HEK293T (cell line): ENCODE data around the gene DDI2.
"Not testable (repeated sequence)": the region's sequence is repeated elsewhere in the genome, so short reads cannot be mapped to it uniquely, and the experiment has no call there.

Experiments
- CTCF ChIA-PET: fragments of 350-600 bp; formaldehyde crosslinking; extraction: SDS; loops from one replicate; lab custom pipeline; 2021; ENCODE audit warnings: antibody characterized with exemption, inconsistent platforms; lab: Yijun Ruan, JAX
- POLR2A ChIA-PET: fragments of 350-600 bp; formaldehyde crosslinking; extraction: SDS; loops from one replicate; lab custom pipeline; 2020; ENCODE audit warnings: antibody characterized with exemption, inconsistent platforms; lab: Yijun Ruan, JAX
- DNase-seq: peaks from one replicate; pipeline ENCODE4 v3.0.0; 2012; ENCODE audit warnings: mixed read lengths; ENCODE audit errors: extremely low spot score
- ARNT ChIP-seq: fragments of 450-650 bp; IDR thresholded peaks from 2 replicates; pipeline ENCODE4 v1.6.1; 2017; ENCODE audit warnings: mild to moderate bottlenecking
- BHLHE40 ChIP-seq: fragments of 450-650 bp; IDR thresholded peaks from 2 replicates; pipeline ENCODE4 v1.6.1; 2016; ENCODE audit warnings: mild to moderate bottlenecking, moderate library complexity, borderline replicate concordance
- CTBP1 ChIP-seq: fragments of 450-650 bp; IDR thresholded peaks from 2 replicates; pipeline ENCODE4 v1.6.1; 2016; ENCODE audit warnings: borderline replicate concordance
- ELF4 ChIP-seq: fragments of 450-650 bp; IDR thresholded peaks from 2 replicates; pipeline ENCODE4 v1.6.1; 2017; ENCODE audit warnings: antibody characterized with exemption
- FOXA1 ChIP-seq: fragments of 450-650 bp; IDR thresholded peaks from 2 replicates; pipeline ENCODE4 v1.6.1; 2016; ENCODE audit warnings: mild to moderate bottlenecking
- FOXK2 ChIP-seq: fragments of 450-650 bp; IDR thresholded peaks from 2 replicates; pipeline ENCODE4 v1.6.1; 2016; ENCODE audit warnings: mild to moderate bottlenecking
- FOXM1 ChIP-seq: fragments of 450-650 bp; IDR thresholded peaks from 2 replicates; pipeline ENCODE4 v1.6.1; 2017; ENCODE audit warnings: mild to moderate bottlenecking, borderline replicate concordance
- HDGF ChIP-seq: fragments of 450-650 bp; IDR thresholded peaks from 2 replicates; pipeline ENCODE4 v1.6.1; 2017; ENCODE audit warnings: antibody characterized with exemption, borderline replicate concordance
- L3MBTL2 ChIP-seq: fragments of 450-650 bp; conservative IDR thresholded peaks from 2 replicates; pipeline ENCODE4 v1.6.1; 2016; ENCODE audit warnings: mild to moderate bottlenecking
- LEF1 ChIP-seq: fragments of 450-650 bp; IDR thresholded peaks from 2 replicates; pipeline ENCODE4 v1.6.1; 2017; ENCODE audit warnings: mild to moderate bottlenecking, borderline replicate concordance
- NFRKB ChIP-seq: fragments of 450-650 bp; IDR thresholded peaks from 2 replicates; pipeline ENCODE4 v1.6.1; 2016; ENCODE audit warnings: mild to moderate bottlenecking, moderate library complexity
- PKNOX1 ChIP-seq: fragments of 450-650 bp; IDR thresholded peaks from 2 replicates; pipeline ENCODE4 v1.6.1; 2016
- SP1 ChIP-seq: fragments of 450-650 bp; IDR thresholded peaks from 2 replicates; pipeline ENCODE4 v1.6.1; 2017
- SUZ12 ChIP-seq: fragments of 450-650 bp; IDR thresholded peaks from 2 replicates; pipeline ENCODE4 v1.6.1; 2016; ENCODE audit warnings: mild to moderate bottlenecking
- TARDBP ChIP-seq: fragments of 450-650 bp; IDR thresholded peaks from 2 replicates; pipeline ENCODE4 v1.6.1; 2016
- ZNF384 ChIP-seq: fragments of 450-650 bp; IDR thresholded peaks from 2 replicates; pipeline ENCODE4 v1.6.1; 2016

The DDI2 gene

GRCh38 chr1:15603050-15603965 is 13.9 kb upstream of the DDI2 start:
- CTCF ChIA-PET: interaction anchor here (1.5 kb wide), 2 partner anchors 9 to 12 kb away, joined by 4 to 7 read pairs; no protein-coding TSS in a partner anchor
- POLR2A ChIA-PET: interaction anchor here (0.6 to 4.2 kb wide), 14 partner anchors 9 to 231 kb away, joined by 3 to 61 read pairs (median 4); partner anchors contain the start of gene DDI2
- TF ChIP-seq CTBP1 (no peak), BHLHE40 (no peak), FOXM1 (no peak), HDGF (no peak), FOXA1 (no peak), PKNOX1 (no peak), FOXK2 (no peak), L3MBTL2 (peak; percentile 100), ZNF384 (no peak; the same call in 1 of the 2 replicates)
- peak; percentile 95 for DNase-seq

DNA sequence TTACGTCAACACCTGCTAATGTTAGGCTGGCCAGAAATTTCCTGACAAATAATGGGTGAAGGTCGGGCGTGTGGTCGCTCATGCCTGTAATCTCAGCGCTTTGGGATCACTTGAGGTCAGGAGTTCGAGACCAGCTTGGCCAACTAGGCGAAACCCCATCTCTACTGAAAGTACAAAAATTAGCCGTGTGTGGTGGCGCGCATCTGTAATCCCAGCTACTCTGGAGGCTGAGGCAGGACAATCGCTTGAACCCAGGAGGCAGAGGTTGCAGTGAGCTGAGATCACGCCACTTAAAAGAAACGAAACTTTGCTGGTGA is 13.3 kb upstream of the DDI2 start:
- not testable (repeated sequence) for DNase-seq
- ChIA-PET CTCF (interaction anchor here (1.5 kb wide), 2 partner anchors 10 to 12 kb away, joined by 4 to 7 read pairs; no protein-coding TSS in a partner anchor), POLR2A (interaction anchor here (0.9 to 4.2 kb wide), 10 partner anchors 9 to 230 kb away, joined by 3 to 61 read pairs (median 4); partner anchors contain the start of gene DDI2)

GRCh38 chr1:15604400-15604799 is 12.9 kb upstream of the DDI2 start:
- ChIA-PET CTCF (interaction anchor here (0.6 kb wide), 1 partner anchor 98 kb away, joined by 3 read pairs; no protein-coding TSS in a partner anchor), POLR2A (interaction anchor here (1.2 to 4.2 kb wide), 4 partner anchors 8 to 110 kb away, joined by 3 to 61 read pairs (median 8); partner anchors contain the start of gene DDI2)

DNA sequence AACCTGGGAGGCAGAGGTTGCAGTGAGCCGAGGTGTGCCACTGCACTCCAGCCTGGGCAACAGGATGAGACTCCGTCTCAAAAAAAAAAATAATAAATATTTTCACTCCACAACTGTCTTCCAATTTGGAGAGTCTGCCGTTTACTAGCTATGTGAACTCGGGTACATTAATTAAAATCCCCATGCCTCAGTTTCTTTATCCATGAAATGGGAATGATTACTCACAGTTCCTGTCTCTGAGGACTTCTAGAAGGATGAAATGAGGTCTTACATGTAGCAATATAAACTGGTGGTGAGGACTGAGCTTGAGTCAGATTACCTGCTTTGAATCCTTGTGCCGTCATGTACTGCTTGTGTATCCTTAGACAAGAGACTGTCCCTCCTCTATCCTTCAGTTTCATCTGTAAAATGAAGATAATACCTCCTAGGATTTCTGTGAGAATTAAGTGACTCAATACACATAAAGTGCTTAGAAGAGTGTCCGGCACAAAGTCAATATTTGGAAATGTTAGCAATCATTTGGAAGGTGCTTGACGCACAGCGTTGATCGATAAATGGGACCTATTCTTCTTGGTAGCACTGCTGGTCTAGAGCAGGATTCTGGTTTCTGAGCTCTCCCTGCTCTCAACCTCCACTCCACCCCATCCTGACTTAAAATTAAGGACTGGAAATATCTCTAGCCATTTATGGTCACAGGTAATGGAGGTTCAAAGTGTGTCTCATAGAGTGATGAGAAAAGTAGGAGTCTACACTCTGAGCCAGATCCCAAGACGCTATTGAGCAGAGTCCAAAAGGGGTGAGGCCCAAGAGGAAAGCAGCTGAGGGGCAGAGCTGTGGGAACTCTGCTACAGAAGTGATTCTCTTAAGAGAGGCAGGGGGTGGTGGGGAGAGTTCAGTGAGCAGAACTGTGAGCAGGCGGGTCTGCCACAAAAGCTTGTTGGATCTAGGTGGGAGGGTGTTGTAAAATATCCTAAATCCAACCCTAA is 11.6 kb upstream of the DDI2 start:
- DNase-seq: no peak
- ChIA-PET POLR2A (interaction anchor here (4.2 kb wide), 1 partner anchor 11 kb away, joined by 61 read pairs; the partner anchor contains the start of gene DDI2), CTCF (no interaction called here)
- TF ChIP-seq SP1: no peak
- no peak for TF ChIP-seq NFRKB
- TF ChIP-seq BHLHE40: no peak
- no peak for TF ChIP-seq CTBP1

More at GRCh38 chr1:15604400-15604799, 12.9 kb upstream of the DDI2 start:
- not testable (repeated sequence) for DNase-seq

DNA sequence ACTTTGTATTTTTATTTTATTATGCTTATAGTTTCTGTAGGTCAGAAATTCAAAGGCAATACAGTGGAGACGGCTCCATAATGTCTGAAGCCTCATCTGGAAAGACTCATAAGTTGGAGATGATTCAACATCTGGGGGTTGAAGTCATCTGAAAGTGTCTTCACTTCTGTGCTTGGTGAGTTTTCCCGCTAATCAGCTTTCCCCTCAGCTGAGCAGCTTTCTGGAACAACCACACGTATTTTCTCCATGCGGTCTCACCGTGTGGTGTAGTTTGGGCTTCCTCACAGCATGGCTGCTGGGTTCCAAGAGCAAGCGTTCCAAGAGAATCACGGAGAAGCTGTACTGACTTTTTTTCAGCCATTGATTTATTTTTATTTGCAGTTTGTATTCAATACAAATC is 7.6 kb upstream of the DDI2 start:
- POLR2A ChIA-PET: no interaction called here
- CTCF ChIA-PET: no interaction called here
- TF ChIP-seq FOXA1 (no peak), BHLHE40 (no peak), SP1 (no peak), SUZ12 (no peak)
- no peak for DNase-seq

DNA sequence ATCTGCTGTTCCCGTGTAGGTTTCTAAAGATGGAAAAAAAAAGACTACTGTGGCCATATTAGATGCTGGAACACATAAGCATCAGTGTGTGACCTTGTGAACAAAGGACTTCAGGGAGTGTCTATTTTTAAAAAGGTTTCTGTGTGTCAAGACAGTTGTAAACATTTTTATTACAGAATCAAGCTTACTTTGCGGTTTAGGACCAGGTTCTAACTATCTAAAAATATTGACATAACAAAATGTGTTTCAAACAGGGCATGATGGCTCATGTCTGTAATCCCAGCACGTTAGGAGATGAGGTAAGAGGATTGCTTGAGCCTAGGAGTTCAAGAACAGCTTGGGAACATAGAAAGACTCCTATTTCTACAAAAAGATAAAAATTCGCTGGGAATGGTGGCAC is 7.1 kb upstream of the DDI2 start:
- no peak for DNase-seq
- ChIA-PET POLR2A (no interaction called here), CTCF (no interaction called here)
- TF ChIP-seq ZNF384: no peak
- TF ChIP-seq L3MBTL2: no peak
- no peak for TF ChIP-seq PKNOX1
- TF ChIP-seq HDGF: no peak
- no peak for TF ChIP-seq FOXA1
- no peak for TF ChIP-seq CTBP1
- TF ChIP-seq FOXM1: no peak
- no peak for TF ChIP-seq SUZ12
- TF ChIP-seq FOXK2: no peak
- TF ChIP-seq ARNT: no peak
- TF ChIP-seq TARDBP: no peak
- no peak for TF ChIP-seq BHLHE40
- no peak for TF ChIP-seq ELF4
- TF ChIP-seq NFRKB: no peak
- no peak for TF ChIP-seq LEF1
- TF ChIP-seq SP1: no peak
